GM21723 (cell line): ENCODE results near the gene PLVAP.

ENCODE experiments used
- ATAC-seq: cut with Tn5 transposase; IDR thresholded peaks from one replicate; pipeline ENCODE4 v1.9.1; 2021; ENCODE audit warnings: mild to moderate bottlenecking, moderate library complexity; ENCODE audit not compliant: unreplicated experiment

PLVAP gene

DNA sequence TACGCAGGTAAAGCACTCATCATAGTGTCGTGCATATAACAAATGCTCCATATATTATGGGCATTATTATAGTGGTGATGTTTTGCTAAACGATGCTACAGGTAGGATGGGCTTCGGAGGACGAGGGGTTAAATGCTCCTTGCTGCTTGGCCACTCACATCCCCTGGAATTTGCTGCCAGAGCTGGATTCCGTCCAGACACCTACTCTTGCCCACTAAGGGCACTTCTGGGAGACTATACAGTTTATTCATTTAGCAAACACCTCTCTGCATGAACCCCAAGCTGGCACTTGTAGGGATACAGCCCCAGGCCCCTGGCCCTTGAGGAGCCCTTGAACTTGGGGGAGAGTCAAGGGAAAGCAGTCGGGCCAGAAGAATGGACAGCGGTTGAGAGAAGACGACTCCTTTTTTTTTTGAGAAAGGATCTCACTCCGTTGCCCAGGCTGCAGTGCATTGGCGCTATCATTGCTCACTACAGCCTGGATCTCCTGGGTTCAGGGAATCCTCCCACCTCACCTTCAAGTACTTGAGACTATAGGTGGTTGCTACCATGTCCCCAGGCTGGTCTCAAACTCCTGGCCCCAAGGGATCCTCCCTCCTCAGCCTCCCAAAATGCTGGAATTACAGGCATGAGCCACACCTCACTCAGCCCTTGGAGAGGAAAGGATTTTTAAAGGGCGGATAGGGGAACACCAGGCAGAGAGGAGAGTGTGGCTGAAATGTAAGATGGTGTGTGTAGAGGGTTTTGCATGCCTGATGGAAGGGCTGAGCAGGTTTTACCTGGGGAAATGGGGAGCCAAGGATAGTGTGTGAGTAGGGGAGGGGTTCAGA, 72.5 kb downstream of the PLVAP start:
- no peak for ATAC-seq

DNA sequence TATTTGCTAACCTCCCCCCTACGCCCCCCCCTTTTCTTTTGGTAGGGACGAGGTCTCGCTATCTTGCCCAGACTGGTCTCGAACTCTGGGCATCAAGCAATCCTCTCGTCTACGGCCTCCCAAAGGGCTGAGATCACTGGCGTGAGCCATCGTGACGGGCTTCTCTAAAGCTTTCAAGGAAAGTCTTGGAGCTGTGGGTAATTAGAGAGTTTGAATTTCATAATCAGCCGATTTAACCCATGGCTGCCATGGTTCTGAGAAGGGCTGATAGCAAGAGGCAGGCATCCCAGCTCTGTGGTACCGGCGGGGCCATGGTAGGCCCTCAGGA, 73.2 kb downstream of the PLVAP start:
- ATAC-seq: no peak

GRCh38 chr19:17303167-17303939, 73.8 kb downstream of the PLVAP start, which contains the start of gene ABHD8:
Gene ABHD8 (minus strand): TSS chr19:17303425. CDS start chr19:17301616, 1,809 bp downstream.
- peak; percentile 58 for ATAC-seq

GRCh38 chr19:17302391-17303166, 74.6 kb downstream of the PLVAP start:
- ATAC-seq: no peak
